RWPE1 (cell line): ENCODE measurements around the gene ITGB7.
A peak's percentile ranks its signal among the peaks of the same experiment; 100 is the strongest.

Experiments used
- CTCF ChIA-PET: fragments of 350-600 bp; sonication (Branson Sonifier 250); formaldehyde crosslinking; extraction: SDS; loops from one replicate; lab custom pipeline; 2021; lab: Yijun Ruan, JAX
- POLR2A ChIA-PET: fragments of 400-600 bp; formaldehyde crosslinking; extraction: SDS; loops from one replicate; lab custom pipeline; 2020; ENCODE audit warnings: antibody characterized with exemption; ENCODE audit not compliant: low non-redundant PET; lab: Yijun Ruan, JAX
- DNase-seq: peaks from one replicate; pipeline ENCODE4 v3.0.0; 2012; ENCODE audit warnings: low spot score
- H3K27ac ChIP-seq: fragments of 450-650 bp; 2 replicates; pipeline ENCODE4 v1.5.1; 2017
- CTCF ChIP-seq: fragments of 450-650 bp; conservative IDR thresholded peaks from 2 replicates; pipeline ENCODE4 v1.5.1; 2017; ENCODE audit warnings: low read depth, mild to moderate bottlenecking

The ITGB7 gene

DNA sequence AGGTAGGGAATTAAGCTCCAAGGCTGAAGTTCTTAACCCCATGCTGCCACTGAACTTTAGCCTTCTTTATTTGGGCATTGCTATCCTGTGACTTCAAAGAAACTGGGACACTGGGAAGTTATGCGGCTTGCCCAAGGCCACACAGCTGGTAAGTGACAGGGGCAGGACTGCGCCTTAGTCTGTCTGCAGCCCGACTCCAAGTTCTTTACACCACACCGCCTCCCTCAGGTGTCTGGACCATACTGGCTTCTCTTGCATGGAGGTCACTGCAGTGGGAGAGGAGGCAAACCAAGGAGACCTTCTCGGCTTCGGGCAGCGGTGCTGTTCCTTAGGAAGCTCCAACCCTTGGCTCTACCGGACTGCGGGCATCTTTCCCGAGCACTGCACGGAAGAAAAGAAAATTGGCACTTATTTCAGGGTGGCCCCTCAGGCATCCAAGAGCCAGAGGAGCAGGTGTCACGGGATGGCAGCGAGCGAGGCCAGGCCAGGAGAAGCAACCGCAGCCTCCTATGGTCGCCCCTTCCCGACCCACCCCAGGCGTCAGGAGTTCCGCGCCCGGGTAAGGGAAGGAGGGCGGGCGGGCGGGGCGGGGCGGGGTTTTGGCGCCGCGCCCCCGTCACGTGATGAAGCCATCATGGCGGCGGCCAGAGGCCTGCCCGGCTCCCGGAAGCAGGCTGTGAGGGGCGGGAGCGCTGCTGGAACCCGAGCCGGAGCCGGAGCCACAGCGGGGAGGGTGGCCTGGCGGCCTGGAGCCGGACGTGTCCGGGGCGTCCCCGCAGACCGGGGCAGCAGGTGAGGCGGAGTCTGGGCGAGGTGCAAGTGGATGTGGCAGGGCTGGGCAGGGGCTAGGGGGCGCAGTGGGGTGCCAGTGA lies 44.7 kb upstream of the ITGB7 start:
- ChIA-PET POLR2A (interaction anchor here (0.5 to 1.2 kb wide), 3 partner anchors 9 to 38 kb away, joined by 3 to 6 read pairs (median 3); no protein-coding TSS in a partner anchor), CTCF (interaction anchor here (0.6 to 2.2 kb wide), 16 partner anchors 10 to 94 kb away, joined by 3 to 26 read pairs (median 4); partner anchors contain the start of gene ESPL1)
- no peak; the same call in none of the 2 replicates for TF ChIP-seq CTCF
- H3K27ac ChIP-seq, result peak overlapping the region; percentile 88
- DNase-seq, result peak; percentile 83

GRCh38 chr12:53245286-53245685 lies 38.2 kb upstream of the ITGB7 start:
- POLR2A ChIA-PET, result no interaction called here

DNA sequence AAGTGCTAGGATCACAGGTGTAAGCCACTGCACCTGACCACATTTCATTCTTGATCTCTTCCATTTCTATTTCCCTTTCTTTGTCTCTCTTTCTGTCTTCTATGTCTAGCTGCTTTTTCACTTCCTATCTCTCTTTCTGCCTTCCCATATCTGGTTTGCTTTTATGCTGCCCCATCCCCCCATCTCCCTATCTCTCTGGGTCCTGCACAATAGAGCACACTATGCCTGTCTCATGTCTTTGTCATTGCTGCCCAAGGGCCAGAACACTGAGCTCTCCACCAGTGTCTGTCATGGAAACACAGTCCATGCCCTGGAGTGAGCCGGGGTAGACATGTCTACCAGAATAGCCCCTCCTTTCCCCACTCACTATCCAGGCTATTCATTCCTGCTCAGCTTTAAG lies 37.3 kb upstream of the ITGB7 start:
- DNase-seq, result no peak
- ChIA-PET POLR2A (no interaction called here), CTCF (interaction anchor here (0.8 to 1.7 kb wide), 2 partner anchors 10 to 145 kb away, joined by 3 to 5 read pairs; no protein-coding TSS in a partner anchor)
- TF ChIP-seq CTCF, result no peak
- H3K27ac ChIP-seq, result no peak overlapping the region

More at GRCh38 chr12:53245286-53245685, 38.2 kb upstream of the ITGB7 start:
- no peak overlapping the region for H3K27ac ChIP-seq
- CTCF ChIA-PET, result interaction anchor here (0.6 to 1.7 kb wide), 3 partner anchors 32 to 146 kb away, joined by 3 read pairs; no protein-coding TSS in a partner anchor
- TF ChIP-seq CTCF, result no peak
- no peak for DNase-seq

DNA sequence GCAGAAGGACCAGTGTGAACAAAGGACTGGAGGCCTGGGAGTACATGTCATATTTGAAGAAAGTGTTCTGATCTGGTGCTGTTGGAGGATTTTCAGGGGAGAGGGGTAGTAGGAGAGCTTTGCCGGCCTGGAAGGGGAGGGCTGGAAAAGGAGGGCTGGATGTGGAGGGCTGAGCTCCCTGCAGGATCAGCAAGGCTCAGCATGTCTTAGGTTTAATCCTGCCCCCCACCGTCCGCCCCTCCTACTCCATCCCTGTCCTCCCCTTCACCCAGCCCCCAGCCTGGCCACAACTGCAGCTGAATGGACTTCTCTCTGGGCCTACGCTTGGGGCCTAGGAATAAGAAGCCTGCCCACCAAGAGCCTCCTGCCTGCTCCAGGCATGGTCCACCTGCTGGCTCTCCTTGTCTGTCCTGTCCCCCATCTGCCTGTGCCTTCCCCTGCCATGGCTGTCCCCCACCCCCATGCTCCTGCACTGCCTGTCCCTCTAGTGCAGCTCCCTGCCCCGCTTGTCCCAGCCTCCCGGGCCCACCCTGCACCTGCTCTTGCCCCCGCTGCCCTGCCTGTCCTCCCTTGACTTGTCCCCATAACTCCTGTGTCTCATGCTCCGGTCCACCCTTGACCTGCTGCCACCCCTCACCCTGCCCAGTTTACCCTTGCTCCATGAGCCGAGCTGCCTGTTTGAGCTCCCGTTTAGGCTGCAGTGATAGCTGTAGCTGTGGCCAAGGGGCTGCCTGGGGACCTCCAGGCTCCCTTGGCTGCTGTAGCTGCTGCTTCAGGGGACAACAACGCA lies 34.8 kb upstream of the ITGB7 start:
- ChIA-PET CTCF (interaction anchor here (0.7 to 1.2 kb wide), 3 partner anchors 9 to 40 kb away, joined by 3 to 4 read pairs (median 3); no protein-coding TSS in a partner anchor), POLR2A (no interaction called here)
- H3K27ac ChIP-seq, result no peak overlapping the region
- no peak for TF ChIP-seq CTCF
- DNase-seq, result no peak

DNA sequence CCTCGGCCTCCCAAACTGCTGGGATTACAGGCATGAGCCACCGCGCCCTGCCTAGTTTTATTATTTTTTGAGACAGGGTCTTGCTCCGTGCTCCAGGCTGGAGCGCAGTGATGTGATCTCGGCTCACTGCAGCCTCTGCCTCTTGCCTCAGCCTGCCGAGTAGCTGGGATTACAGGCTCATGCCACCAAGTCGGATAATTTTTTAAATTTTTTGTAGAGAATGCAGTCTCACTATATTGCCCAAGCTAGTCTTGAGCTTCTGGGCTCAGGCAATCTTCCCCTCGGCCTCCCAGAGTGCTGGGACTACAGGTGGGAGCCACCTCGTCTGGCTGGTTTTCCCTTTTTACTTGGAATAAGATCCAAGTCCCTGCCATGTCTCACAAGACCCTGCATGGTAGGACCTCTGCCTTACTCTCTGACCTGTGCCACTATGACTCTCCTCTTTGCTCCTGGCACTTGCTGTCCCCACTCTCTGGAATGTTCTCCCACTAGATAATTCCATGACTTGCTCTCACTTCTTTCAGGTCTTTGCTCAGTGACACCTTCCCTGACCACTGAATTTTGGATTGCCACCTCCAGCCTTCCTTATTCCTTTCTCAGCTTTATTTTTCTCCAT lies 32.7 kb upstream of the ITGB7 start:
- ChIA-PET POLR2A (interaction anchor here (0.6 kb wide), 1 partner anchor 14 kb away, joined by 4 read pairs; no protein-coding TSS in a partner anchor), CTCF (interaction anchor here (1.0 to 1.2 kb wide), 2 partner anchors 26 to 80 kb away, joined by 4 read pairs; no protein-coding TSS in a partner anchor)
- no peak overlapping the region for H3K27ac ChIP-seq
- DNase-seq, result no peak
- no peak for TF ChIP-seq CTCF
